SK-N-SH (cell line): ENCODE data around the gene HDAC8. TPM values are rescaled to one million over a fixed set of nuclear protein-coding genes. Genes with fewer than 3 reads are reported as not detected.

Source experiments
- CTCF ChIA-PET: fragments of 300-600, 350-600 bp; formaldehyde crosslinking; extraction: SDS; loops from one replicate; lab custom pipeline; 2021; lab: Yijun Ruan, JAX
- POLR2A ChIA-PET: fragments of 350-600 bp; sonication (Branson Sonifier 250); formaldehyde crosslinking; extraction: SDS; loops from one replicate; lab custom pipeline; 2020; ENCODE audit warnings: antibody characterized with exemption, inconsistent platforms; lab: Yijun Ruan, JAX
- DNase-seq: peaks from one replicate; pipeline ENCODE4 v3.0.0; 2012
- H2AFZ ChIP-seq: fragments of 200-600 bp; sonication (generic); 2 replicates; pipeline ENCODE4 v1.8.1; 2016; ENCODE audit warnings: antibody characterized with exemption, mild to moderate bottlenecking, low read depth
- H3F3A ChIP-seq: fragments of 200-600 bp; sonication (generic); replicated peaks from 2 replicates; pipeline ENCODE3; 2016; ENCODE audit warnings: antibody characterized with exemption, mild to moderate bottlenecking; ENCODE audit not compliant: insufficient read depth
- H3K27ac ChIP-seq, 2 experiments: fragments of 200-500 bp in 1 of 2; fragments of 200-600 bp in 1 of 2; sonication (Bioruptor generic) in 1 of 2; sonication (generic), shearing (Covaris generic) in 1 of 2; 2 replicates each; pipeline versions ENCODE4 v1.5.1 to v1.6.1; 2014 to 2016; ENCODE audit warnings: low read depth in 2 of 2, inconsistent platforms in 1 of 2, low read length in 1 of 2, mild to moderate bottlenecking in 1 of 2, mixed read lengths in 1 of 2
- H3K27me3 ChIP-seq: fragments of 200-600 bp; sonication (generic), shearing (Covaris generic); 2 replicates; pipeline ENCODE4 v1.6.1; 2016; ENCODE audit warnings: mixed run types; ENCODE audit not compliant: insufficient read depth
- H3K36me3 ChIP-seq, 2 experiments: fragments of 200-500 bp in 1 of 2; fragments of 200-600 bp in 1 of 2; sonication (Bioruptor generic) in 1 of 2; sonication (generic) in 1 of 2; replicated peaks in 1 of 2; 2 replicates each; pipeline versions ENCODE3 to v1.5.1; 2014 to 2016; ENCODE audit warnings: low read length in 1 of 2, mild to moderate bottlenecking in 1 of 2; ENCODE audit not compliant: insufficient read depth in 2 of 2, control insufficient read depth in 1 of 2
- H3K4me1 ChIP-seq, 2 experiments: fragments of 200-500 bp in 1 of 2; fragments of 200-600 bp in 1 of 2; sonication (Bioruptor generic) in 1 of 2; sonication (generic), shearing (Covaris generic) in 1 of 2; 2 replicates each; pipeline versions ENCODE4 v1.5.1 to v1.6.1; 2014 to 2016; ENCODE audit warnings: low read depth in 1 of 2, low read length in 1 of 2, mixed run types in 1 of 2; ENCODE audit not compliant: insufficient read depth in 2 of 2, control insufficient read depth in 1 of 2
- H3K4me2 ChIP-seq: fragments of 200-600 bp; sonication (generic), shearing (Covaris generic); 2 replicates; pipeline ENCODE4 v1.6.1; 2017; ENCODE audit warnings: mixed run types
- H3K4me3 ChIP-seq, 2 experiments: fragments of 200-500 bp in 1 of 2; fragments of 200-600 bp in 1 of 2; sonication (Bioruptor generic) in 1 of 2; sonication (generic), shearing (Covaris generic) in 1 of 2; 2 replicates each; pipeline versions ENCODE4 v1.5.1 to v1.8.1; 2014 to 2016; ENCODE audit warnings: low read depth in 2 of 2, inconsistent platforms in 1 of 2, low read length in 1 of 2, mild to moderate bottlenecking in 1 of 2, mixed read lengths in 1 of 2, moderate library complexity in 1 of 2
- H3K79me2 ChIP-seq: fragments of 200-600 bp; sonication (generic); 2 replicates; pipeline ENCODE4 v1.8.1; 2017; ENCODE audit warnings: mild to moderate bottlenecking; ENCODE audit not compliant: insufficient read depth
- H3K9ac ChIP-seq: fragments of 200-600 bp; sonication (generic); 2 replicates; pipeline ENCODE4 v1.6.1; 2017; ENCODE audit warnings: mixed run types
- H3K9me2 ChIP-seq: fragments of 200-600 bp; sonication (generic); 2 replicates; pipeline ENCODE4 v1.6.1; 2017; ENCODE audit warnings: mixed run types
- H3K9me3 ChIP-seq: fragments of 200-600 bp; sonication (generic); 2 replicates; pipeline ENCODE4 v1.6.1; 2017; ENCODE audit warnings: mixed run types, mild to moderate bottlenecking, moderate library complexity
- H4K20me1 ChIP-seq: fragments of 200-600 bp; sonication (generic); 2 replicates; pipeline ENCODE4 v1.6.1; 2017; ENCODE audit warnings: mild to moderate bottlenecking, mixed run types; ENCODE audit not compliant: insufficient read depth
- CHD2 ChIP-seq: fragments of 150-350 bp; IDR thresholded peaks from 2 replicates; pipeline ENCODE4 v1.6.1; 2018; ENCODE audit warnings: low read length; ENCODE audit not compliant: partially characterized antibody
- EZH2phosphoT487 ChIP-seq: fragments of 200-600 bp; sonication (generic); IDR thresholded peaks from 2 replicates; pipeline ENCODE4 v1.6.1; 2017; ENCODE audit warnings: low read depth, mixed run types, mild to moderate bottlenecking, antibody characterized with exemption, moderate library complexity, borderline replicate concordance
- FOSL2 ChIP-seq: IDR thresholded peaks from 2 replicates; pipeline ENCODE4 v1.4.0; 2012; ENCODE audit warnings: low read depth, mild to moderate bottlenecking, moderate library complexity, borderline replicate concordance
- GABPA ChIP-seq: IDR thresholded peaks from 2 replicates; pipeline ENCODE4 v1.4.0; 2012; ENCODE audit warnings: low read depth, mild to moderate bottlenecking
- NRF1 ChIP-seq: IDR thresholded peaks from 2 replicates; pipeline ENCODE4 v1.6.1; 2012; ENCODE audit warnings: low read depth, mild to moderate bottlenecking, low read length
- POLR2AphosphoS5 ChIP-seq: IDR thresholded peaks from 2 replicates; pipeline ENCODE4 v1.6.1; 2012; ENCODE audit warnings: low read depth, low read length
- RAD21 ChIP-seq: IDR thresholded peaks from 2 replicates; pipeline ENCODE4 v1.6.1; 2012; ENCODE audit warnings: mild to moderate bottlenecking, low read length
- RFX5 ChIP-seq: IDR thresholded peaks from 2 replicates; pipeline ENCODE4 v1.6.1; 2012; ENCODE audit warnings: mild to moderate bottlenecking, improper control_type of control experiment, low read length
- SIN3A ChIP-seq: IDR thresholded peaks from 2 replicates; pipeline ENCODE4 v1.6.1; 2012; ENCODE audit warnings: low read depth, mild to moderate bottlenecking, low read length, moderate library complexity, borderline replicate concordance
- SMC3 ChIP-seq: IDR thresholded peaks from 2 replicates; pipeline ENCODE4 v1.6.1; 2012; ENCODE audit warnings: low read depth, low read length, improper control_type of control experiment
- TCF12 ChIP-seq: IDR thresholded peaks from 2 replicates; pipeline ENCODE4 v1.4.0; 2012
- WGBS: methylation state at CpG from one replicate; pipeline ENCODE4 v1.1.6; 2017; ENCODE audit warnings: low lambda C conversion rate; 5-methylcytosine and 5-hydroxymethylcytosine counted together
- polyA plus RNA-seq, 3 experiments: library from polyadenylated mRNA; depleted of rRNA; stranded (reverse); fragments of >200 nt; gene quantifications; 2 replicates each; pipeline ENCODE4 v1.2.3, GENCODE V29; 2012
- TF ChIP-seq, protein P1 (sequence below): fragments of 150-350 bp; IDR thresholded peaks from 2 replicates; pipeline ENCODE4 v1.6.1; 2016; ENCODE audit warnings: mild to moderate bottlenecking, low read depth, low read length
- TF ChIP-seq, protein P2 (sequence below): fragments of 200-600 bp; sonication (generic); IDR thresholded peaks from 2 replicates; pipeline ENCODE4 v1.6.1; 2017; ENCODE audit warnings: antibody characterized with exemption, mild to moderate bottlenecking, moderate library complexity
- TF ChIP-seq, protein P3 (sequence below): IDR thresholded peaks from 2 replicates; pipeline ENCODE4 v1.4.0; 2012; ENCODE audit warnings: low read depth
- TF ChIP-seq, protein P4 (sequence below): fragments of 150-350 bp; IDR thresholded peaks from 2 replicates; pipeline ENCODE4 v1.6.1; 2017; ENCODE audit warnings: antibody characterized with exemption, low read length, low read depth, borderline replicate concordance
- TF ChIP-seq, protein P5 (sequence below): IDR thresholded peaks from 2 replicates; pipeline ENCODE4 v1.6.1; 2012; ENCODE audit warnings: mild to moderate bottlenecking, low read depth, low read length, moderate library complexity

The HDAC8 gene
- polyA plus RNA-seq, 1 of the 3 experiments (the other 2 are of a cell fraction) = 30.6 TPM

DNA sequence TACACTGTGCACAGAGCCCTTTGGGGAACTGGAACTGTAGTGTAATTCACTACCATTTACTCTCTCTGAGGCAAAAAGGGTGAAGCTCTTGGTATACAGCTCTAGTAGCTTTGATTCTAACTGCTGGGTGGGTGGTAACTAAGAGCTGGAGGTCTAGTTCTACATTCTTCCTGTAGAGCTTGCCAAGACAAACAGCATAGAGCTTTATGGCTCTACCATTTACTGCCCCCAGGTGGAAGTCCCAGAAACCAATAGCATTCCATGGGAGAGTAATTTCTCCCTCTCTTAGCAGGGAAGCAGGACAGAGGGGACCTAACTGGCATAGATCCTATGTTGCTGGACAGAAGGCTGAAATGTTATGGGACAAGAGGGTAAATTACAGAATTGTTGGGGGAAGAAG, 26.7 kb downstream of the HDAC8 start:
- H3K79me2 ChIP-seq = no peaks in the 10 kb centered on the region
- H3K4me1 ChIP-seq = no peaks in the 10 kb centered on the region
- TF ChIP-seq FOSL2 = no peak
- TF ChIP-seq, protein P1, sequence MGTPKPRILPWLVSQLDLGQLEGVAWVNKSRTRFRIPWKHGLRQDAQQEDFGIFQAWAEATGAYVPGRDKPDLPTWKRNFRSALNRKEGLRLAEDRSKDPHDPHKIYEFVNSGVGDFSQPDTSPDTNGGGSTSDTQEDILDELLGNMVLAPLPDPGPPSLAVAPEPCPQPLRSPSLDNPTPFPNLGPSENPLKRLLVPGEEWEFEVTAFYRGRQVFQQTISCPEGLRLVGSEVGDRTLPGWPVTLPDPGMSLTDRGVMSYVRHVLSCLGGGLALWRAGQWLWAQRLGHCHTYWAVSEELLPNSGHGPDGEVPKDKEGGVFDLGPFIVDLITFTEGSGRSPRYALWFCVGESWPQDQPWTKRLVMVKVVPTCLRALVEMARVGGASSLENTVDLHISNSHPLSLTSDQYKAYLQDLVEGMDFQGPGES = no peak
- TF ChIP-seq GABPA = no peak
- TF ChIP-seq, protein P2, sequence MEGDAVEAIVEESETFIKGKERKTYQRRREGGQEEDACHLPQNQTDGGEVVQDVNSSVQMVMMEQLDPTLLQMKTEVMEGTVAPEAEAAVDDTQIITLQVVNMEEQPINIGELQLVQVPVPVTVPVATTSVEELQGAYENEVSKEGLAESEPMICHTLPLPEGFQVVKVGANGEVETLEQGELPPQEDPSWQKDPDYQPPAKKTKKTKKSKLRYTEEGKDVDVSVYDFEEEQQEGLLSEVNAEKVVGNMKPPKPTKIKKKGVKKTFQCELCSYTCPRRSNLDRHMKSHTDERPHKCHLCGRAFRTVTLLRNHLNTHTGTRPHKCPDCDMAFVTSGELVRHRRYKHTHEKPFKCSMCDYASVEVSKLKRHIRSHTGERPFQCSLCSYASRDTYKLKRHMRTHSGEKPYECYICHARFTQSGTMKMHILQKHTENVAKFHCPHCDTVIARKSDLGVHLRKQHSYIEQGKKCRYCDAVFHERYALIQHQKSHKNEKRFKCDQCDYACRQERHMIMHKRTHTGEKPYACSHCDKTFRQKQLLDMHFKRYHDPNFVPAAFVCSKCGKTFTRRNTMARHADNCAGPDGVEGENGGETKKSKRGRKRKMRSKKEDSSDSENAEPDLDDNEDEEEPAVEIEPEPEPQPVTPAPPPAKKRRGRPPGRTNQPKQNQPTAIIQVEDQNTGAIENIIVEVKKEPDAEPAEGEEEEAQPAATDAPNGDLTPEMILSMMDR = peak; percentile 33; the same call in 1 of the 2 replicates
- TF ChIP-seq, protein P3, sequence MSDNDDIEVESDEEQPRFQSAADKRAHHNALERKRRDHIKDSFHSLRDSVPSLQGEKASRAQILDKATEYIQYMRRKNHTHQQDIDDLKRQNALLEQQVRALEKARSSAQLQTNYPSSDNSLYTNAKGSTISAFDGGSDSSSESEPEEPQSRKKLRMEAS = no peak
- TF ChIP-seq, protein P4, sequence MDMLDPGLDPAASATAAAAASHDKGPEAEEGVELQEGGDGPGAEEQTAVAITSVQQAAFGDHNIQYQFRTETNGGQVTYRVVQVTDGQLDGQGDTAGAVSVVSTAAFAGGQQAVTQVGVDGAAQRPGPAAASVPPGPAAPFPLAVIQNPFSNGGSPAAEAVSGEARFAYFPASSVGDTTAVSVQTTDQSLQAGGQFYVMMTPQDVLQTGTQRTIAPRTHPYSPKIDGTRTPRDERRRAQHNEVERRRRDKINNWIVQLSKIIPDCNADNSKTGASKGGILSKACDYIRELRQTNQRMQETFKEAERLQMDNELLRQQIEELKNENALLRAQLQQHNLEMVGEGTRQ = no peak
- no peak for TF ChIP-seq RAD21
- TF ChIP-seq SMC3 = no peak
- H4K20me1 ChIP-seq = peaks cover 3% of the 10 kb centered on the region; the same call in 1 of the 2 replicates
- no peaks in the 10 kb centered on the region for H3K9me3 ChIP-seq
- DNase-seq = no peak
- H3K36me3 ChIP-seq = peaks cover 0 to 40% of the 10 kb centered on the region in 2 experiments
- no peaks in the 10 kb centered on the region for H3F3A ChIP-seq
- no peak overlapping the region for H3K9ac ChIP-seq
- H3K27me3 ChIP-seq = no peaks in the 10 kb centered on the region
- H2AFZ ChIP-seq = no peak overlapping the region
- no peaks in the 10 kb centered on the region for H3K9me2 ChIP-seq
- H3K4me2 ChIP-seq = no peak overlapping the region
- ChIA-PET POLR2A (no interaction called here), CTCF (interaction anchor here (1.0 to 1.1 kb wide), 2 partner anchors 57 to 301 kb away, joined by 3 read pairs; no protein-coding TSS in a partner anchor)
- no peak overlapping the region for H3K4me3 ChIP-seq
- H3K27ac ChIP-seq = no peak overlapping the region

DNA sequence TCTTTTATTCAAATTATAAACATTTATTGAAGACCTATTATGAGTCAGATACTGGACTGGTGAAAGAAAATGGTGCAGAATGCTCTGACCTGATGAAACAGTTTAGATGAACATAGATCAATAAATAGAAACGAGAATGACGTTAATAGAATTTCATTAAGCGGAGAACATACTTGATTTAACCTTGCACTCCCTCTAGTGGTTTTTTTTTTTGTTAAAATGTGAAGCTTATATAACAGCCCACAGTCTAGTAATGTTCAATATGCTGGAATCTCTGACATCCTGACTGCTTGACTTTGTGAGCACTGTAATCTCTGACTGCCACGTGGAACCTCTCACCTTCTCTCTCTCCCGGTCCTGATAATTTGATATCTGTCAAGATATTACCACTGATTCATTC, 32.3 kb downstream of the HDAC8 start:
- Histone ChIP-seq H3K9ac (no peak overlapping the region), H3K36me3 (peaks cover 0 to 19% of the 10 kb centered on the region in 2 experiments), H3K27me3 (no peaks in the 10 kb centered on the region), H3K4me1 (no peaks in the 10 kb centered on the region), H3K27ac (no peak overlapping the region), H3F3A (no peaks in the 10 kb centered on the region), H4K20me1 (peaks cover 7% of the 10 kb centered on the region; the same call in 1 of the 2 replicates), H3K79me2 (no peaks in the 10 kb centered on the region), H2AFZ (no peak overlapping the region), H3K9me2 (no peaks in the 10 kb centered on the region), H3K4me3 (no peak overlapping the region), H3K9me3 (no peaks in the 10 kb centered on the region), H3K4me2 (no peak overlapping the region)
- WGBS = 44% methylated on average over 5 of the region's 5 CpGs
- POLR2A ChIA-PET = no interaction called here
- CTCF ChIA-PET = interaction anchor here (0.6 to 2.4 kb wide), 13 partner anchors 9 to 522 kb away, joined by 3 to 9 read pairs (median 4); partner anchors contain the start of gene ERCC6L
- peak; percentile 42 for DNase-seq
- TF ChIP-seq, protein P5, sequence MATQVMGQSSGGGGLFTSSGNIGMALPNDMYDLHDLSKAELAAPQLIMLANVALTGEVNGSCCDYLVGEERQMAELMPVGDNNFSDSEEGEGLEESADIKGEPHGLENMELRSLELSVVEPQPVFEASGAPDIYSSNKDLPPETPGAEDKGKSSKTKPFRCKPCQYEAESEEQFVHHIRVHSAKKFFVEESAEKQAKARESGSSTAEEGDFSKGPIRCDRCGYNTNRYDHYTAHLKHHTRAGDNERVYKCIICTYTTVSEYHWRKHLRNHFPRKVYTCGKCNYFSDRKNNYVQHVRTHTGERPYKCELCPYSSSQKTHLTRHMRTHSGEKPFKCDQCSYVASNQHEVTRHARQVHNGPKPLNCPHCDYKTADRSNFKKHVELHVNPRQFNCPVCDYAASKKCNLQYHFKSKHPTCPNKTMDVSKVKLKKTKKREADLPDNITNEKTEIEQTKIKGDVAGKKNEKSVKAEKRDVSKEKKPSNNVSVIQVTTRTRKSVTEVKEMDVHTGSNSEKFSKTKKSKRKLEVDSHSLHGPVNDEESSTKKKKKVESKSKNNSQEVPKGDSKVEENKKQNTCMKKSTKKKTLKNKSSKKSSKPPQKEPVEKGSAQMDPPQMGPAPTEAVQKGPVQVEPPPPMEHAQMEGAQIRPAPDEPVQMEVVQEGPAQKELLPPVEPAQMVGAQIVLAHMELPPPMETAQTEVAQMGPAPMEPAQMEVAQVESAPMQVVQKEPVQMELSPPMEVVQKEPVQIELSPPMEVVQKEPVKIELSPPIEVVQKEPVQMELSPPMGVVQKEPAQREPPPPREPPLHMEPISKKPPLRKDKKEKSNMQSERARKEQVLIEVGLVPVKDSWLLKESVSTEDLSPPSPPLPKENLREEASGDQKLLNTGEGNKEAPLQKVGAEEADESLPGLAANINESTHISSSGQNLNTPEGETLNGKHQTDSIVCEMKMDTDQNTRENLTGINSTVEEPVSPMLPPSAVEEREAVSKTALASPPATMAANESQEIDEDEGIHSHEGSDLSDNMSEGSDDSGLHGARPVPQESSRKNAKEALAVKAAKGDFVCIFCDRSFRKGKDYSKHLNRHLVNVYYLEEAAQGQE = no peak
- TF ChIP-seq RAD21 (peak; percentile 73), NRF1 (no peak), CHD2 (no peak), TCF12 (no peak), RFX5 (no peak), EZH2phosphoT487 (no peak), FOSL2 (no peak), SIN3A (no peak), POLR2AphosphoS5 (no peak)
- TF ChIP-seq, protein P1 = no peak
- TF ChIP-seq, protein P4 = no peak
